Suprapubic skin (tissue), 4 donors: ENCODE measurements around the gene QKI.
A peak's percentile ranks its signal among the peaks of the same experiment; 100 is the strongest.

ENCODE experiments used
- CTCF ChIP-seq, 2 donors: fragments of 200-600 bp in 1 of 2; fragments of 450-650 bp in 1 of 2; sonication (generic) in 1 of 2; IDR thresholded peaks; one replicate each; pipeline ENCODE4 v1.5.1; 2016 to 2019; ENCODE audit warnings: antibody characterized with exemption in 2 of 2, mild to moderate bottlenecking in 1 of 2, moderate library complexity in 1 of 2
- POLR2A ChIP-seq, 2 donors: fragments of 450-650 bp; IDR thresholded peaks; one replicate each; pipeline ENCODE4 v1.6.1; 2017; ENCODE audit warnings: antibody characterized with exemption in 2 of 2, mild to moderate bottlenecking in 2 of 2, moderate library complexity in 2 of 2
- POLR2AphosphoS5 ChIP-seq, 3 donors: sonication (generic); formaldehyde crosslinking; IDR thresholded peaks; one replicate each; pipeline ENCODE4 v1.6.1; 2017; ENCODE audit warnings: antibody characterized with exemption in 3 of 3

- TF ChIP-seq POLR2A (IDR thresholded peaks at IDR 0.05) (peak in 1 of 2 donors; percentile 21), CTCF (IDR thresholded peaks at IDR 0.05) (no peak), POLR2AphosphoS5 (IDR thresholded peaks at IDR 0.05) (peak in 1 of 3 donors; percentile 47)
Measured at GRCh38 chr6:163404825-163405265, 9.7 kb upstream of the QKI start.
